Pulmonary artery endothelial cell (primary cell): ENCODE data around the gene C8A. TPM values are rescaled to one million over a fixed set of nuclear protein-coding genes. Genes with fewer than 3 reads are reported as not detected.

Source experiments
- DNase-seq: peaks from one replicate; pipeline ENCODE4 v3.0.0-alpha.2; 2011; ENCODE audit warnings: low read depth, low spot score
- total RNA-seq: library from RNA; depleted of rRNA; stranded (reverse); fragments of >200 nt; gene quantifications from 2 replicates; pipeline ENCODE4 v1.2.3, GENCODE V29; 2014

Gene C8A
- total RNA-seq, 1 donor from 2014 or later, result not detected

DNA sequence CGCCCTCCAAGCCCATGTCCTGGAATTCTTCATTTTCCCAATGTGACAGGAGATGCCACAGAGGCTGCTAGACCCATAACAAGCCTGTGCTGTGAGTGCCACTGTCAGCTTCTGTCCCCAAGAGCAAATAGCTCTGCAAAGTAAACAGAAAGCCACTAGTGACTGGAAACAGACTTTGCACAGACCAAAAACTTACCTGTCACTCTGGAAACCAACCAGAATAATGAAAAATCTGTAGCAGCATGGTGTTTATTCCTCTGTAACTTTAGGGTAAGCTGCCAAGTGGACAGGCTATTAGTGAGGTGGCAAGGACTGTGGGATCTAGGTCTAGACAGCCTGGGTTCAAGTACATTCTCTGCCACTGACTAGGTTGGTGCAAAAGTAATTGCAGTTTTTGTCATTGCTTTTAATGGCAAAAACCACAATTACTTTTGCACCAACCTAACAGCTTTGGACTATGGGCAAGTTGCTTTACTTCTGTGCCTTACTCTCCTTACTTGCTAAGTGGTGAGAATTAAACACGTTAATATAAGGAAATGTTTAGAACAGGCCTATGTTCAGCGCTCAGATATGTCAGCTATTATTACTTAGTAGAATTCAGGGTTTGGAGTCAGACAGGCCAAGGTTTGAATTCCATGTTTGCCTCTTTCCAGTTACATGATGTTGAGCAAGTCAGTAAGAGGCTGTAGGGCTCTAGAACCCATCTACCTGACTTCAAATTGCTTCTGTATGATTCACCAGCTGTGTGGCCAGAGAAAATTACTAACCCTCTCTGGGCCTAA, 111.5 kb downstream of the C8A start, which contains the start of gene C8B:
Gene C8B (minus strand): TSS at position 100 of the 782 bp plus-strand sequence. CDS start 67 bp downstream, at position 33.
- DNase-seq, result no peak

DNA sequence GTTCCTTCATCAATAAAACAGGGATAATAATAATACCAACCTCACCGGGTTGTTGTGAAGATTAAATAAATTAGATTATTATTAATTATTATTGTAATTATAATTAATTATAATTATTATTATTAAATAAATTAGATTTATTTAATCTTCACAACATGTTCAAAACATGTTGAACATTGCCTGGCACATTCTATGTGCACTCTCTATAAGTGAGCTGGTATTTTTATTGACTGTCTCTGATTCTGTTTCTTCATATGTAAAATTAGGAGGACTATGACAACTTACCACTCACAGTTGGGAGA, 112.1 kb downstream of the C8A start:
- no peak for DNase-seq

DNA sequence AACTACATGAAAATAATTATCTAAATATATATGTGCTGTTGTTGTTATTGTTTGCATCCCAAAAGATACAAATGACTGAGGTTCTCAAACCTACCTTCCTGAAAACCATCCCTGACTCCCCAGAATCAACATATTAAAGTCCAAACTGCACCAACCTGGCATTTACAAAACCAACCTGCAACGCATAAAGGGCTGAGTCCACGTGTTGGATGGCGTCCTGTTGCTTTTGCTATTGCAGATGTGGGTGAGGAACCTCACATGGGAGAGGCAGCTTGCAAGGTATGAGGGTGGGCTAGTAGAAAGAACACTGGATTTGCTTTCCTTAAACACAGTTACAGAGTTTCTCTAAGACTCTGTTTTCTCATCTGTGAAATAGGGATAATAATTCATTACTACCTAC, 112.8 kb downstream of the C8A start:
- no peak for DNase-seq

Other genes starting within 250 kb of the C8A start
- gene PRKAA2, start 209.5 kb upstream of the C8A start, total RNA-seq, result 4.3 and 6.2 TPM in 2 replicates
- gene FYB2, start 35.4 kb upstream of the C8A start, total RNA-seq, result not detected in 2 replicates
- gene C8B, start 111.2 kb downstream of the C8A start, total RNA-seq, result not detected in 2 replicates